ENCODE measurements around the gene SERPINE3. TPM values are rescaled to one million over a fixed set of nuclear protein-coding genes. Genes with fewer than 3 reads are reported as not detected.

The SERPINE3 gene
- total and polyA plus RNA-seq, 2 of the 4 experiments (the other 2 are of a cell fraction): not detected

- Histone ChIP-seq H2BK5ac (ENCODE audit: low read depth, low read length, poor library complexity, severe bottlenecking) (no peak overlapping the region), H4K91ac (ENCODE audit: insufficient read depth, low read depth, low read length) (no peak overlapping the region), H3K79me1 (ENCODE audit: low read depth in 1 of 2, low read length in 2 of 2) (no peaks in the 10 kb centered on the region), H2BK15ac (ENCODE audit: low read depth, low read length) (no peak overlapping the region), H3K36me3 (ENCODE audit: control insufficient read depth, insufficient read depth, low read length) (no peaks in the 10 kb centered on the region), H3K23ac (ENCODE audit: low read depth, low read length) (no peak overlapping the region), H3K27ac (ENCODE audit: insufficient read depth, low read length) (no peak overlapping the region), H4K20me1 (ENCODE audit: insufficient read depth, low read length) (no peaks in the 10 kb centered on the region), H3K4me2 (ENCODE audit: low read depth, low read length) (no peak overlapping the region), H2AK9ac (replicated peaks; ENCODE audit: low read depth, low read length, poor library complexity) (no peak overlapping the region), H2AFZ (replicated peaks; ENCODE audit: low read length, poor library complexity) (no peak overlapping the region), H3K14ac (replicated peaks; ENCODE audit: low read depth, low read length) (no peak overlapping the region), H3K9ac (ENCODE audit: low read depth, low read length) (no peak overlapping the region), H3K18ac (ENCODE audit: low read depth, low read length) (no peak overlapping the region), H2BK120ac (ENCODE audit: low read depth, low read length) (no peak overlapping the region), H2BK20ac (ENCODE audit: low read depth, low read length) (no peak overlapping the region), H3K4me3 (ENCODE audit: insufficient read depth, low read depth, low read length) (no peak overlapping the region), H3K27me3 (ENCODE audit: control insufficient read depth, insufficient read depth, low read length) (no peaks in the 10 kb centered on the region), H3K4me1 (ENCODE audit: control insufficient read depth, insufficient read depth, low read length) (no peaks in the 10 kb centered on the region), H3K4ac (ENCODE audit: low read depth, low read length) (no peak overlapping the region), H3K9me3 (ENCODE audit: control insufficient read depth, insufficient read depth, low read length) (no peaks in the 10 kb centered on the region), H3K56ac (ENCODE audit: extremely low read depth, insufficient read depth, low read length) (no peak overlapping the region), H2AK5ac (ENCODE audit: low read depth, low read length) (no peak overlapping the region), H3K9me1 (ENCODE audit: insufficient read depth, low read length) (no peaks in the 10 kb centered on the region), H4K5ac (ENCODE audit: low read depth, low read length) (no peak overlapping the region), H4K8ac (ENCODE audit: low read depth in 2 of 2, low read length in 2 of 2) (no peak overlapping the region)
- in situ Hi-C loops (cut with MboI; ENCODE audit: low sequenced_read_pairs) (no loop called here), intact Hi-C loops (cut with micrococcal nuclease) (no loop called here), dilution Hi-C loops (cut with HindIII; ENCODE audit: low sequenced_read_pairs, unreplicated experiment) (no loop called here)
- no TSS peak for BruUV-seq (replicated peaks)
- ChIA-PET CTCF (no interaction called here), POLR2A (ENCODE audit: unreplicated experiment) (no interaction called here)
- ATAC-seq (ENCODE audit: low read depth) (no peak), DNase-seq (no peak)
- 80% methylated on average over 1 of the region's 10 CpGs; no CpG with 5 or more reads in 1 of the 2 experiments for WGBS, 2 experiments (ENCODE audit: extremely low coverage in 2 of 2, insufficient read length in 1 of 2)
- TF ChIP-seq MXI1 (IDR thresholded peaks at IDR 0.05; ENCODE audit: borderline replicate concordance, low read depth, low read length) (no peak), POLR2A (IDR thresholded peaks at IDR 0.05; ENCODE audit: low read depth, low read length) (no peak), FOS (IDR thresholded peaks at IDR 0.05; ENCODE audit: low read depth, low read length) (no peak), CEBPB (IDR thresholded peaks at IDR 0.05; ENCODE audit: low read depth, low read length) (no peak), MAZ (IDR thresholded peaks at IDR 0.05; ENCODE audit: borderline replicate concordance, low read depth, low read length) (no peak), BHLHE40 (IDR thresholded peaks at IDR 0.05; ENCODE audit: low read depth, low read length) (no peak), SMC3 (IDR thresholded peaks at IDR 0.05; ENCODE audit: low read depth, low read length) (no peak), RCOR1 (IDR thresholded peaks at IDR 0.05; ENCODE audit: insufficient replicate concordance, low read length) (no peak), ELK1 (IDR thresholded peaks at IDR 0.05; ENCODE audit: borderline replicate concordance, low read depth, low read length) (no peak), RFX5 (IDR thresholded peaks at IDR 0.05; ENCODE audit: low read depth, low read length) (no peak), CHD1 (IDR thresholded peaks at IDR 0.05; ENCODE audit: low read depth, low read length) (no peak), NFE2L2 (IDR thresholded peaks at IDR 0.05; ENCODE audit: low read depth, low read length) (no peak), RAD21 (IDR thresholded peaks at IDR 0.05; ENCODE audit: low read length) (no peak)
- TF ChIP-seq, protein P1, sequence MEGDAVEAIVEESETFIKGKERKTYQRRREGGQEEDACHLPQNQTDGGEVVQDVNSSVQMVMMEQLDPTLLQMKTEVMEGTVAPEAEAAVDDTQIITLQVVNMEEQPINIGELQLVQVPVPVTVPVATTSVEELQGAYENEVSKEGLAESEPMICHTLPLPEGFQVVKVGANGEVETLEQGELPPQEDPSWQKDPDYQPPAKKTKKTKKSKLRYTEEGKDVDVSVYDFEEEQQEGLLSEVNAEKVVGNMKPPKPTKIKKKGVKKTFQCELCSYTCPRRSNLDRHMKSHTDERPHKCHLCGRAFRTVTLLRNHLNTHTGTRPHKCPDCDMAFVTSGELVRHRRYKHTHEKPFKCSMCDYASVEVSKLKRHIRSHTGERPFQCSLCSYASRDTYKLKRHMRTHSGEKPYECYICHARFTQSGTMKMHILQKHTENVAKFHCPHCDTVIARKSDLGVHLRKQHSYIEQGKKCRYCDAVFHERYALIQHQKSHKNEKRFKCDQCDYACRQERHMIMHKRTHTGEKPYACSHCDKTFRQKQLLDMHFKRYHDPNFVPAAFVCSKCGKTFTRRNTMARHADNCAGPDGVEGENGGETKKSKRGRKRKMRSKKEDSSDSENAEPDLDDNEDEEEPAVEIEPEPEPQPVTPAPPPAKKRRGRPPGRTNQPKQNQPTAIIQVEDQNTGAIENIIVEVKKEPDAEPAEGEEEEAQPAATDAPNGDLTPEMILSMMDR (conservative IDR thresholded peaks at IDR 0.05; ENCODE audit: low read depth, low read length): no peak
- TF ChIP-seq, protein P2, sequence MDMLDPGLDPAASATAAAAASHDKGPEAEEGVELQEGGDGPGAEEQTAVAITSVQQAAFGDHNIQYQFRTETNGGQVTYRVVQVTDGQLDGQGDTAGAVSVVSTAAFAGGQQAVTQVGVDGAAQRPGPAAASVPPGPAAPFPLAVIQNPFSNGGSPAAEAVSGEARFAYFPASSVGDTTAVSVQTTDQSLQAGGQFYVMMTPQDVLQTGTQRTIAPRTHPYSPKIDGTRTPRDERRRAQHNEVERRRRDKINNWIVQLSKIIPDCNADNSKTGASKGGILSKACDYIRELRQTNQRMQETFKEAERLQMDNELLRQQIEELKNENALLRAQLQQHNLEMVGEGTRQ (IDR thresholded peaks at IDR 0.05; ENCODE audit: low read depth, low read length): no peak
Measured at GRCh38 chr13:51348069-51348967, 8.8 kb downstream of the SERPINE3 start.
